ENCODE data around the gene ELMO1. TPM values are rescaled to one million over a fixed set of nuclear protein-coding genes. Genes with fewer than 3 reads are reported as not detected.

The ELMO1 gene
- total RNA-seq, 1 donor from 2014 or later = 60.1 TPM

DNA sequence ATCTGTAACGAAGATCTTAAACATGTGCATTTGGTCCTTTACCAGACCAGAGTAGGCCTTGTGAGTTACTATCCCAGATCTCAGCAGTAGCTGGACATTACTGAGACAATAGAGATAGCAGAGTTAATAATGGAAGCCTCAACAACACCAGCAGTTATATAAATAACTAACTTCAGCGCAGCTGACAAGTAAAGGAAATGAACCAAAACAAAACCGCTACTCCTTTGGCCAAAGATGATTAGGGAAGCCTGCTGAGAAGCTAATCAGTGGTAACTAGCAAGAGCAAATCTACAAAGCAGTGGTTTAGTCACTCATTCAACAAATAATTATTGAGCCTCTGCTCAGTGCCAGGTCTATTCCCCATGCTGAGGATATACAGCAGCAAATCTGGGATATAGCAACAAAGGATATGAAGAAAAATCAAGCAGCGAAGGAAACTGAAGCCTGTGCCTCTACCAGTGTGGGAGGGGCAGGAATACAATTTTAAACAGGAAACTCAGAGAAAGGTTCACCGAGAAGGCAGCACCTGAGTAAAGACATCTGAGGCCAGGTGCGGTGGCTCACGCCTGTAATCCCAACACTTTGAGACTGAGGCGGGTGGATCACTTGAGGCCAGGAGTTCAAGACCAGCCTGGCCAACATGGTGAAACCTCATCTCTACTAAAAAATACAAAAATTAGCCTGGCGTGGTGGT is 103.6 kb downstream of the ELMO1 start:
- intact Hi-C loops (cut with DNase I) = no loop called here
- peaks cover 26% of the 10 kb centered on the region for H3K4me1 ChIP-seq
- H3K27ac ChIP-seq = peak overlapping the region; percentile 64
- ATAC-seq = no peak
- H3K9me3 ChIP-seq = no peaks in the 10 kb centered on the region
- H3K27me3 ChIP-seq (ENCODE audit: low read depth) = no peaks in the 10 kb centered on the region
- H3K36me3 ChIP-seq = no peaks in the 10 kb centered on the region
- TF ChIP-seq, protein P1, sequence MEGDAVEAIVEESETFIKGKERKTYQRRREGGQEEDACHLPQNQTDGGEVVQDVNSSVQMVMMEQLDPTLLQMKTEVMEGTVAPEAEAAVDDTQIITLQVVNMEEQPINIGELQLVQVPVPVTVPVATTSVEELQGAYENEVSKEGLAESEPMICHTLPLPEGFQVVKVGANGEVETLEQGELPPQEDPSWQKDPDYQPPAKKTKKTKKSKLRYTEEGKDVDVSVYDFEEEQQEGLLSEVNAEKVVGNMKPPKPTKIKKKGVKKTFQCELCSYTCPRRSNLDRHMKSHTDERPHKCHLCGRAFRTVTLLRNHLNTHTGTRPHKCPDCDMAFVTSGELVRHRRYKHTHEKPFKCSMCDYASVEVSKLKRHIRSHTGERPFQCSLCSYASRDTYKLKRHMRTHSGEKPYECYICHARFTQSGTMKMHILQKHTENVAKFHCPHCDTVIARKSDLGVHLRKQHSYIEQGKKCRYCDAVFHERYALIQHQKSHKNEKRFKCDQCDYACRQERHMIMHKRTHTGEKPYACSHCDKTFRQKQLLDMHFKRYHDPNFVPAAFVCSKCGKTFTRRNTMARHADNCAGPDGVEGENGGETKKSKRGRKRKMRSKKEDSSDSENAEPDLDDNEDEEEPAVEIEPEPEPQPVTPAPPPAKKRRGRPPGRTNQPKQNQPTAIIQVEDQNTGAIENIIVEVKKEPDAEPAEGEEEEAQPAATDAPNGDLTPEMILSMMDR (IDR thresholded peaks at IDR 0.05) = no peak
- no peak overlapping the region for H3K4me3 ChIP-seq
- no peak for DNase-seq

DNA sequence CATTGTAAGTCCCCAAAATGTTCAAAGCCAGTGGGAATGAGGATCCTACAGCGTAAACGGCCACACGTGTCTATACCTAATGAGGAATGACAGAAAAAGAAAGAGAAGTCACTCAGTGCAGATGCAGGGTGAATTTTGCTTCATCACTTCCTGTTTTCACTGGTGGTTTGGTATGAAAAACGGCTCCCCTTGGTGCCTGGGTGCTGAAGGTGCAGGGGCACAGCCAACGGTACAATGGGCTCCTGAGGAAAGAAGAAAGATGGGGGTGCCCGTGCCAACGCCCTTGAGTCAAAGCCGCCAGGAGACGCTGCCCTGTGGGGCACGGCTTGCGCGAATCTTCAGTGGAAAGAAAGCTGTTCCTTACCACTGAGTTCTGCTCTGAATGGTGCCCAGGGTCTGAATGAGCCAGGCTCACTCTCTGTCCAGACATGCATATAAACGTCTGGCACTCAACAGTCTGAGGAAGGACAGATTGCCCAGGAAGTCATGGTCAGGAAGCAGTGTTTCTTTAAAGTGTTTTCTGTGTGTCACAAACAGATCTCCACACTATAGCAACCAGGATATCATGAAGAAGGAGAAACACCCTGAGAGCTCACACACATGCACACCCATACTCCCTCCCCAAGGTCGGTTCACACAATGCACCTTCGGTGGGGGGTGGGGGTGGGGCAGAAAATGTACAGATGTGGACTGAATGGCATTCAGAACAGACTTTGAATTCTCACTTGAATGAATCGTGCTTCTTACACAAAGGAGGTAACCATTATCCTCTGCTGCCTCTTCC is 105.8 kb downstream of the ELMO1 start:
- DNase-seq = peak; percentile 60

DNA sequence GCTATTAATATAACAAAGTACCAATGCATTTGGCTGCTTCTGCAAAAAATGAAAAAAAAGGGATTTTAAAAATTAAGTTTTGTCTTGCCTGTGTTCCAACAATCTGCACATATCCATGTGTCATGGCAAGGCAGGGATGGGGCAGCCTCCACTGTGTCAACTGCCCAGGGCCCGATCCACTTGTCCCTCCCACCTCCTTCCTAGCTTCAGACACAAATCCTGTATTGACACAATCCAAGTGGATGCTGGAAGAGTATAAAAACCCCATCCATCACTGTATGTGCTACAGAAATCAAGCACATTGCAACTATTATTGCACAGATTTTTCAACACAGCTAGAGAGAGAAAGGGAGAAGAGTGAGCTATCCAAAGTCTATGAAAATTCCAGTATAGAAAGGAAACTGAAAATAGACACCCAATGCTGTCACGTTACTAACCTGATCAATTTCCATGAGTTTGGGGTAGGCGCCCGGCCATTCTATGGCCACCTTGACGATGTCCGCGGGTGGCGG is 106.4 kb downstream of the ELMO1 start:
- no peaks in the 10 kb centered on the region for H3K36me3 ChIP-seq
- intact Hi-C loops (cut with DNase I) = no loop called here
- H3K27me3 ChIP-seq (ENCODE audit: low read depth) = no peaks in the 10 kb centered on the region
- peak overlapping the region; percentile 78 for H3K27ac ChIP-seq
- no peaks in the 10 kb centered on the region for H3K9me3 ChIP-seq
- H3K4me3 ChIP-seq = peak overlapping the region; percentile 45
- peak in 1 of 2 donors; percentile 17 for ATAC-seq
- H3K4me1 ChIP-seq = peaks cover 41% of the 10 kb centered on the region
- TF ChIP-seq, protein P1 (IDR thresholded peaks at IDR 0.05) = no peak
- no peak for DNase-seq

More for the DNA sequence above, 105.8 kb downstream of the ELMO1 start:
- TF ChIP-seq, protein P1 (IDR thresholded peaks at IDR 0.05) = peak; percentile 29
- intact Hi-C loops (cut with DNase I) = no loop called here
- Histone ChIP-seq H3K4me3 (peak overlapping the region; percentile 45), H3K27me3 (ENCODE audit: low read depth) (no peaks in the 10 kb centered on the region), H3K36me3 (no peaks in the 10 kb centered on the region), H3K9me3 (no peaks in the 10 kb centered on the region), H3K27ac (peak overlapping the region; percentile 78), H3K4me1 (peaks cover 38% of the 10 kb centered on the region)
- peak; percentile 83 for ATAC-seq

DNA sequence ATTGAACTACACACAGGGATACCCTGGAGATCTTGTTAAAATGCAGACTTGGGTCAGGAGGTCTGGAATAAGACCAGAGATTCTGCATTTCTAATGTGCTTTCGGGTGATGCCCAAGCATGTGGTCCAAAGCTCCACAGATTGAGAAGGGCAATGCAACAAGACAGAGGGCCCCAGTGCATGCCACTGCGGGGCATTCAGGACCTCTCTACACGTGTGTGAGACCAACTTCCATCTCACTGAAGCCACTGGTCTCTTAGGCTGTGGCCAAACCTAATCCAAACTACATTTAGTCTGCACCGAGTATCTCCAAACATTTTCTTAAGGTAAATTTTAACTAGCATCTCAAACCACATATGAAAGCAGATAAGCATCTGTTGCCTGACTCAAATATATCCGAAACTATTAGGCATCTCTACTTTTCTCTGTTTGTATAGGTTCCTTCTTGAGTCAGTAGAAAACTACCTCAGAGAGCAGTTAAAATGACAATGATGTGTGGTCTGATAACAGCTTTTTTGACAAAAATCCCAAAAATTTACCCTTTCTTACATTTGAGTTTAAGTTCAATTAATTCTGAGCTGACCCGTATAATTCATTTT is 107.5 kb downstream of the ELMO1 start:
- H3K27me3 ChIP-seq (ENCODE audit: low read depth) = no peaks in the 10 kb centered on the region
- peaks cover 49% of the 10 kb centered on the region for H3K4me1 ChIP-seq
- ATAC-seq = no peak
- no peak overlapping the region for H3K4me3 ChIP-seq
- DNase-seq = no peak
- TF ChIP-seq, protein P1 (IDR thresholded peaks at IDR 0.05) = no peak
- H3K9me3 ChIP-seq = no peaks in the 10 kb centered on the region
- H3K36me3 ChIP-seq = no peaks in the 10 kb centered on the region
- intact Hi-C loops (cut with DNase I) = no loop called here
- no peak overlapping the region for H3K27ac ChIP-seq

DNA sequence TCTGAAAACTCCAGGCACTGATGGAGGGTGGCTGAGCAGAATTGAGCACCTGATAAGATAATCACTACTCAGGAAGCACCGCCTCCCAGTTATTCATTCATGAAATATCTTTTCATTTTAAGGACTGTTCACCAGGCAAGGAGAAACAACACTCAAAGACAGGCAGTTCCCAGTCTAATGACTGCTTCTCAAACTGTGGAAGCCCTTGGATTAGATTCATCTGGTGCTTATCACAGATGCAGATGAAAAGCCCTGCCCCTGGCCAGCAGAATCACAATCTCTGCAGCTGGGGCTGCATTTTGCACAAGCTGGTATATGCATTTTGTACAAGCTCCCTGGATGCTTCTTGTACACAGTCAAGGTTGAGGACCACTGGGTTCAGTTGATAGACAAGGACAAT is 109.7 kb downstream of the ELMO1 start:
- no peaks in the 10 kb centered on the region for H3K36me3 ChIP-seq
- H3K27me3 ChIP-seq (ENCODE audit: low read depth) = no peaks in the 10 kb centered on the region
- no peak overlapping the region for H3K4me3 ChIP-seq
- no peak for DNase-seq
- H3K27ac ChIP-seq = no peak overlapping the region
- intact Hi-C loops (cut with DNase I) = no loop called here
- TF ChIP-seq, protein P1 (IDR thresholded peaks at IDR 0.05) = no peak
- peaks cover 42% of the 10 kb centered on the region for H3K4me1 ChIP-seq
- H3K9me3 ChIP-seq = no peaks in the 10 kb centered on the region
- ATAC-seq = no peak

All from lower lobe of right lung (tissue), 2 donors.